ENCODE results near the gene GFRA1.

GFRA1 gene

GRCh38 chr10:116115797-116116196 lies 157.2 kb downstream of the GFRA1 start:
- H3K27ac ChIP-seq (ENCODE audit: low read depth, low read length), result no peak overlapping the region
- no peaks in the 10 kb centered on the region for H3K27me3 ChIP-seq (ENCODE audit: control insufficient read depth in 1 of 2, insufficient read depth in 2 of 2, low read length in 2 of 2)
- H3K9ac ChIP-seq (ENCODE audit: low read length), result no peak overlapping the region
- no peaks in the 10 kb centered on the region for H3K4me1 ChIP-seq (ENCODE audit: insufficient read depth, low read length)
- H3K4me3 ChIP-seq (ENCODE audit: low read depth in 1 of 2, low read length in 2 of 2), result no peak overlapping the region
- H3K9me3 ChIP-seq (ENCODE audit: low read length), result no peaks in the 10 kb centered on the region
- H3K36me3 ChIP-seq (ENCODE audit: insufficient read depth, low read length), result no peaks in the 10 kb centered on the region

DNA sequence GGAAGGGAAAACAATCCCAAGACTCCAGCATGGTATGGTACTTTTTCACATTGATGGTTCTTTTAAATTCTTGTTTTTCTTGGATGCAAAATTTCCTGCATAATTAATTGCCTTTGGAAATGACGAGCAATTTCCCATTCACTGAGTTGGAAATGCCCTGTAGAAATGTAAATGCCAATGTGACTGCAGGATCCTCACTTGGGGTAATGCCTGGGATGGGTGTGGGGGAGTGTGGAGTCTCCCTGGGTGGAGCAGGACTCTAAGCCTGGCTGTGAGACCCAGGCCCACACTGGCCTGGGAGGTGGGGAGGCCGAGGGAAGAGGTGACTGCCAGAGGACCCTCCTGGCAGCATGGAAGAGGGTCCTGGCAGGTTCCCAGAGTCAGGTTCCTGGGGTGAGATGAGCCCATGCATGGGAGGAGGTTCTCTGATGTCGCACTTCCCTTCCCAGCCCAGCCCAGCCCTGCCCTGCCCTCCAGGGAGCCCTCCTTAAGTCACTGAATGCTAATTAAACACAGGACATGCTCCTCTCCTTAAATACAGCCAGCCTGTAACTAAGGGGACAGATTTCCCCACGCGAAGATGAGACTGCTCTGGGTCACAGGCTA lies 157.9 kb downstream of the GFRA1 start:
- H3K4me1 ChIP-seq (ENCODE audit: insufficient read depth, low read length), result no peaks in the 10 kb centered on the region

GRCh38 chr10:116113721-116114501 lies 159.1 kb downstream of the GFRA1 start:
- H3K4me3 ChIP-seq (ENCODE audit: low read depth in 1 of 2, low read length in 2 of 2), result no peak overlapping the region
- no peak overlapping the region for H3K9ac ChIP-seq (ENCODE audit: low read length)
- H3K9me3 ChIP-seq (ENCODE audit: low read length), result no peaks in the 10 kb centered on the region
- H3K27me3 ChIP-seq (ENCODE audit: control insufficient read depth in 1 of 2, insufficient read depth in 2 of 2, low read length in 2 of 2), result no peaks in the 10 kb centered on the region
- no peaks in the 10 kb centered on the region for H3K36me3 ChIP-seq (ENCODE audit: insufficient read depth, low read length)
- H3K27ac ChIP-seq (ENCODE audit: low read depth, low read length), result no peak overlapping the region
- no peaks in the 10 kb centered on the region for H3K4me1 ChIP-seq (ENCODE audit: insufficient read depth, low read length)

More for the DNA sequence above, 157.9 kb downstream of the GFRA1 start:
- no peaks in the 10 kb centered on the region for H3K27me3 ChIP-seq (ENCODE audit: control insufficient read depth in 1 of 2, insufficient read depth in 2 of 2, low read length in 2 of 2)
- no peaks in the 10 kb centered on the region for H3K9me3 ChIP-seq (ENCODE audit: low read length)
- H3K9ac ChIP-seq (ENCODE audit: low read length), result no peak overlapping the region
- no peak overlapping the region for H3K4me3 ChIP-seq (ENCODE audit: low read depth in 1 of 2, low read length in 2 of 2)
- no peak overlapping the region for H3K27ac ChIP-seq (ENCODE audit: low read depth, low read length)
- no peaks in the 10 kb centered on the region for H3K36me3 ChIP-seq (ENCODE audit: insufficient read depth, low read length)

DNA sequence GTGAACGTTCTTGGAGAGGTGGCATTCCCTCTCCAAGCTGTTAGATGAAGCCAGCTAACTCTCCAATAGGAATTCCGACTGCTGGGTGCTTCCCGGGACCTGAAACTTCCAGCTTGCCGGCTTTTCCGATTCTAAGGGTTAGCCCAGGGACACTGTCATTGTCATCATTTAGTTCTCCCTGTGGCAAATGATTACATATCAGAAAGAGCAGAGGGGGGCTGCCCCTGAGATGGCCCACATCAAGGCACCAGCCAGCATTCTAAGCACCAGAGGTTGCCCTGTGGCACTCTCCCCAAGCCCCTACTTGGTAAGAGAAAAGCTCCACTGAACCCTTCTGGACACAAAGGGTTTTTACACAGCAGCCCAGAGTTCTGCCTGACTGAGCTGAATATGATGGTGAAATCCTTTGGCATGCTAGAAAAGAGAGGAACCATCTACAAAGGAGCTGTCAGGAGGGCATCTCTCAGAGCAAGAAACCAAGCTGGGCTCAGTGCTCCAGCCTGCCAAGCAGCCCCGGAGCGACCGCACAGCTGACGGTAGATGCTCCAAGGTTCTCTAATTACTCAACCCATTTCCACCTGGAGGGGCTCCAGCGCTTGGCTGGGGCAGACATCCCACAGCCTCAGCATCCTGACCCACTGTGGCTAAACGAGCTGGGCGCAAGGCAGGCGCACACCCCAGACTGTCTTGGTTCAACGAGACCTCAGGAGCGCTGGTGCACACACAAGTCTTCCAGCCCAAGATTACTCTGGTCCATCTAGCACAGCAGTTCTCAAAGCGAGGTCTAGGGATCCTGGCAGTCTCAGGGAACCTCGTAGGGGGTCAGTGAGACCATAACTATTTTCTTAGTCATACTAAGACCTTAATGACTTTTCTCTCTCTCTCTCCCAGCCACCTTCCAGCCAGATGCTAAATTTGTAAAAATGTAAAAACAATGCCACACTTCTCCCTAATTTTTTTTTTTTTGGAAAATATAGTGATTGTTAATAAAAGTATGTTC lies 160.5 kb downstream of the GFRA1 start:
- no peak overlapping the region for H3K4me3 ChIP-seq (ENCODE audit: low read depth in 1 of 2, low read length in 2 of 2)
- H3K36me3 ChIP-seq (ENCODE audit: insufficient read depth, low read length), result no peaks in the 10 kb centered on the region
- H3K27ac ChIP-seq (ENCODE audit: low read depth, low read length), result no peak overlapping the region
- H3K27me3 ChIP-seq (ENCODE audit: control insufficient read depth in 1 of 2, insufficient read depth in 2 of 2, low read length in 2 of 2), result no peaks in the 10 kb centered on the region
- no peaks in the 10 kb centered on the region for H3K9me3 ChIP-seq (ENCODE audit: low read length)
- H3K9ac ChIP-seq (ENCODE audit: low read length), result no peak overlapping the region
- no peaks in the 10 kb centered on the region for H3K4me1 ChIP-seq (ENCODE audit: insufficient read depth, low read length)

DNA sequence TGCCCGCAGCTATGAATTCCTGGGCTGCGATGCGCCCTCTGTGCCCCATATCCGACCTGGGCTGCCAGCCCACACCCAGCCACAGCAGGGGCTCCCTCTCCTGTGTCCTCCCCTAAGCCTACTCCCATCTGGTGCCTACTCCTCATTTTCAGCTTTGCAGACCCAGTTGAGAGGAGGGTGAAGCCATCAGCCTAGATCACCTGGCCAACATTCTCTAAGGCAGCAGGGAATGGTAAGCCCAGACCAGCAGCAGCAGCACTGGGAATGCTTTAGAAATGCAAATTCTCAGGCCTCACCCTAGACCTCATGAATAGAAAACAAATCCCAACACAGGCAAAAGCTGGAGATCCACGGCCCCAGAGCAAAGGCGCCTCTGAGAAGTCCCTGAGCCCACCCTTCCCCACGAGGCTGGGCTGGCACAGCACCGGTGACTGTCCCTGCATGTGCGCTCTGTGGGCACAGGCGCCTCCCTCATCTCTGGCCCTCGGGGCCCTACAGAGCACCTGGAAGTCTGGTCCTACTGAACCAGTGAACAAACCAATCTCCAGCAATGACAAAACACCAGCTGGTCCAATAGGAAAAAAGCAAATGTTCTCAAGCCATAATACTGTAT lies 161.4 kb downstream of the GFRA1 start:
- H3K36me3 ChIP-seq (ENCODE audit: insufficient read depth, low read length), result no peaks in the 10 kb centered on the region
- no peaks in the 10 kb centered on the region for H3K27me3 ChIP-seq (ENCODE audit: control insufficient read depth in 1 of 2, insufficient read depth in 2 of 2, low read length in 2 of 2)
- no peak overlapping the region for H3K27ac ChIP-seq (ENCODE audit: low read depth, low read length)
- H3K4me1 ChIP-seq (ENCODE audit: insufficient read depth, low read length), result no peaks in the 10 kb centered on the region
- no peak overlapping the region for H3K9ac ChIP-seq (ENCODE audit: low read length)
- no peak overlapping the region for H3K4me3 ChIP-seq (ENCODE audit: low read depth in 1 of 2, low read length in 2 of 2)
- no peaks in the 10 kb centered on the region for H3K9me3 ChIP-seq (ENCODE audit: low read length)

DNA sequence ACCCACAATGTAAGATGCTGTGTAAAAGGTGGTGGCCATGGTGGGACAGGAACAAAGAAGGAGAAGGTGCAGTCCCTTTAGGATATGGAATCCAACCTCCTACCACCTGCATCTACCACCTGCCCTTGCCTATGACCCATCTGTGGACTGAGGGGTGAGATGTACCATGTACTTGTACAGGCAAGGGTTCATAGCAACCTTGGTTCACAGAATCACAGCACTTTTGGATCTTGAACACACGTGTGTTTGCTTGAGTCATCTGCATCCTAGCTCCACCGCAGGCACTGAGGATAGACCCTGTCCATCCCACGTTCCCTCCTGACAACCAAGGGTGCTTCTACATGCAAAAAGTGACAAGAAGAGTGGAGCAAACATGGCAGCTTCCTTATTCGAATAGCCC lies 162.3 kb downstream of the GFRA1 start:
- no peak overlapping the region for H3K27ac ChIP-seq (ENCODE audit: low read depth, low read length)
- H3K4me1 ChIP-seq (ENCODE audit: insufficient read depth, low read length), result no peaks in the 10 kb centered on the region
- no peaks in the 10 kb centered on the region for H3K9me3 ChIP-seq (ENCODE audit: low read length)
- H3K9ac ChIP-seq (ENCODE audit: low read length), result no peak overlapping the region
- no peaks in the 10 kb centered on the region for H3K36me3 ChIP-seq (ENCODE audit: insufficient read depth, low read length)
- no peaks in the 10 kb centered on the region for H3K27me3 ChIP-seq (ENCODE audit: control insufficient read depth in 1 of 2, insufficient read depth in 2 of 2, low read length in 2 of 2)
- H3K4me3 ChIP-seq (ENCODE audit: low read depth in 1 of 2, low read length in 2 of 2), result no peak overlapping the region

DNA sequence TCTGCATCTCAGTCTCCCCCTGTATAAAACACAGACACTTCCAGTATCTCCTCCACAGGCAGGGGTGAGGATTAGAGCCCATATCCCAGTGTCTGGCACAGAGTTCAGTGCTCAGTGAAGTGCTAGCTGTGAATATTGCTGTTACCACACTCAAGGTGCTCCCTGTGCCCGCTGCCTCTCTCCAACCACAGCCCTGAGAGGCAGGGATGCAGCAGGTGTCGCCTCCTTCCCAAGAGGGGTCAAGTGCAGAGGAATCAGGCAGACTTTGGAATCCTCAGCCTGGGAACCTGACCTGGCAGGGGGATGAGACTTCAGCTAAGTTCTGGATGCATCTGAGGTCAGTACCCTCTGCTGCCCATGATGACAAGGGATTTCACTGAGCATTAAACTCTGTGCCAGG lies 163.1 kb downstream of the GFRA1 start:
- no peaks in the 10 kb centered on the region for H3K27me3 ChIP-seq (ENCODE audit: control insufficient read depth in 1 of 2, insufficient read depth in 2 of 2, low read length in 2 of 2)
- H3K36me3 ChIP-seq (ENCODE audit: insufficient read depth, low read length), result no peaks in the 10 kb centered on the region
- H3K4me1 ChIP-seq (ENCODE audit: insufficient read depth, low read length), result no peaks in the 10 kb centered on the region
- no peak overlapping the region for H3K4me3 ChIP-seq (ENCODE audit: low read depth in 1 of 2, low read length in 2 of 2)
- no peaks in the 10 kb centered on the region for H3K9me3 ChIP-seq (ENCODE audit: low read length)
- H3K27ac ChIP-seq (ENCODE audit: low read depth, low read length), result no peak overlapping the region
- H3K9ac ChIP-seq (ENCODE audit: low read length), result no peak overlapping the region

DNA sequence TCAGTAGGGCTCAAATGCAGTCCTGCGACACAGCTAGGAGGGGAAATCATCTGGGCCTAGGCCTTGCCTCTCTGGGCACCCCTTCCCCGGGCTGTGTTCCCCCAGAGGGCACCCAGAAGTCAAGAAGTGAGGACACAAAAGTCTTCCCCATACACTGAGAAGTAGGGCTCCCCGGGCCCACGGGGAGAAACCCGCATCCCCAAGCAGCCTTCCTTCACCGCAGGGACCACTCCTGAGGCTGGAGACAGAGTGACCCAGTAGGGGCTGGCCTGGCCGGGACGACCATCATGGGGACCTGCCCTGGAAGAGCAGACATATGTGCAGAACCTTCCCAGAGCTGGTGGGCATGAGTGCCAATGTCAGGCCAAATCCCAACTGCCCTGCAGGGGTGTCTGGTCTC lies 163.5 kb downstream of the GFRA1 start:
- H3K4me1 ChIP-seq (ENCODE audit: insufficient read depth, low read length), result no peaks in the 10 kb centered on the region
- no peak overlapping the region for H3K4me3 ChIP-seq (ENCODE audit: low read depth in 1 of 2, low read length in 2 of 2)
- no peak overlapping the region for H3K9ac ChIP-seq (ENCODE audit: low read length)
- H3K9me3 ChIP-seq (ENCODE audit: low read length), result no peaks in the 10 kb centered on the region
- no peak overlapping the region for H3K27ac ChIP-seq (ENCODE audit: low read depth, low read length)
- H3K36me3 ChIP-seq (ENCODE audit: insufficient read depth, low read length), result no peaks in the 10 kb centered on the region
- H3K27me3 ChIP-seq (ENCODE audit: control insufficient read depth in 1 of 2, insufficient read depth in 2 of 2, low read length in 2 of 2), result no peaks in the 10 kb centered on the region

DNA sequence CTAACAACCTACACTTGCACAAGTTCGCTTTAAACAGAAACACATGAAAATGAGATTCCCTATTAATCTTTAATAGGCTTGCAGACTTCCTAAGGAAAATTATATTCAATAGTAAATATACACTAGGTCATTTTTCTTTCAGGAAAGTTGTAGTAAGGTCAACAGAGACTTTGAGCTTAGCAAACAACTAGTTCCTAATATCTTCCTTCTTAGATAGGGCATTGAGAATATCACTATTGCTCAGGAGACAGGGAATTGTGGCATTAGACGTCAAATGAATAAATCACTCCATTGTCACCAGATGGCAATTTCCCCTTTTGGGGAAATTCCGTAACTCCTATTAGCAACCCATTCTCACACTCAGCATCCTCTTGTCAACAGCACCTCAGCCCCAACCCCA lies 164.9 kb downstream of the GFRA1 start:
- Histone ChIP-seq H3K36me3 (ENCODE audit: insufficient read depth, low read length) (no peaks in the 10 kb centered on the region), H3K27me3 (ENCODE audit: control insufficient read depth in 1 of 2, insufficient read depth in 2 of 2, low read length in 2 of 2) (no peaks in the 10 kb centered on the region), H3K9me3 (ENCODE audit: low read length) (no peaks in the 10 kb centered on the region), H3K4me3 (ENCODE audit: low read depth in 1 of 2, low read length in 2 of 2) (no peak overlapping the region), H3K27ac (ENCODE audit: low read depth, low read length) (no peak overlapping the region), H3K9ac (ENCODE audit: low read length) (no peak overlapping the region), H3K4me1 (ENCODE audit: insufficient read depth, low read length) (no peaks in the 10 kb centered on the region)

- no peaks in the 10 kb centered on the region for H3K4me1 ChIP-seq (ENCODE audit: insufficient read depth, low read length)
- no peak overlapping the region for H3K9ac ChIP-seq (ENCODE audit: low read length)
- no peak overlapping the region for H3K27ac ChIP-seq (ENCODE audit: low read depth, low read length)
- H3K4me3 ChIP-seq (ENCODE audit: low read depth in 1 of 2, low read length in 2 of 2), result no peak overlapping the region
- no peaks in the 10 kb centered on the region for H3K9me3 ChIP-seq (ENCODE audit: low read length)
- no peaks in the 10 kb centered on the region for H3K27me3 ChIP-seq (ENCODE audit: control insufficient read depth in 1 of 2, insufficient read depth in 2 of 2, low read length in 2 of 2)
- no peaks in the 10 kb centered on the region for H3K36me3 ChIP-seq (ENCODE audit: insufficient read depth, low read length)
Measured at GRCh38 chr10:116106611-116107010, 166.4 kb downstream of the GFRA1 start.

DNA sequence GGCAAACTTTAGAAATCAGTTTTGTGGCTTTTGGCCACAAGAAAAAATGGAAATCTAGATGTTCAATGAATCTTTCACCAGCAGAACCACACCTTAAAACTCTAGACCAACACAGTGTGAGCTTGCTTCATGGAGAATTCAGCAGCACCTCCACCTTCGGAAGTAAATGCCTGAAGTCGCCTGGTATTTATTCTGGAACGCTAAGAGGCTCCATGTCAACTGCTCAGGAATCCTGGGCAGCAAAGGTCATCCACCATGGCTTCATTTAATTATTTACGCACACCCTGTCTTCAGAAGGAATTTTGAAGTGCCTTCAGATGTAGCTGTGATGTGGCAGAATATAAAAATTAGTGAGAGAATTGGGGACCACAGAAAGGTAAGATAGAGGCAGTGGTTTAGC lies 167.7 kb downstream of the GFRA1 start:
- Histone ChIP-seq H3K9me3 (ENCODE audit: low read length) (no peaks in the 10 kb centered on the region), H3K36me3 (ENCODE audit: insufficient read depth, low read length) (no peaks in the 10 kb centered on the region), H3K27ac (ENCODE audit: low read depth, low read length) (no peak overlapping the region)

More for the DNA sequence above, 167.7 kb downstream of the GFRA1 start:
- Histone ChIP-seq H3K4me3 (ENCODE audit: low read depth in 1 of 2, low read length in 2 of 2) (no peak overlapping the region), H3K4me1 (ENCODE audit: insufficient read depth, low read length) (no peaks in the 10 kb centered on the region), H3K27me3 (ENCODE audit: control insufficient read depth in 1 of 2, insufficient read depth in 2 of 2, low read length in 2 of 2) (no peaks in the 10 kb centered on the region), H3K9ac (ENCODE audit: low read length) (no peak overlapping the region)

Data from muscle layer of colon (tissue), 2 donors.